Gastroesophageal sphincter (tissue), 3 donors: ENCODE measurements around the gene CD93.

Experiments used
- EP300 ChIP-seq: sonication (generic); formaldehyde crosslinking; IDR thresholded peaks from one replicate; pipeline ENCODE4 v1.6.1; 2017; ENCODE audit warnings: antibody characterized with exemption, mild to moderate bottlenecking
- POLR2A ChIP-seq, 2 donors: fragments of 450-650 bp; IDR thresholded peaks; one replicate each; pipeline ENCODE4 v1.6.1; 2017; ENCODE audit warnings: antibody characterized with exemption in 2 of 2, mild to moderate bottlenecking in 2 of 2, moderate library complexity in 1 of 2
- TF ChIP-seq, protein P1 (sequence below), 4 experiments: fragments of 200-600 bp in 2 of 4; fragments of 450-650 bp in 2 of 4; sonication (generic) in 1 of 4; IDR thresholded peaks; one replicate each; pipeline ENCODE4 v1.5.1; 2017 to 2019; ENCODE audit warnings: antibody characterized with exemption in 4 of 4, mild to moderate bottlenecking in 2 of 4, moderate library complexity in 2 of 4

- TF ChIP-seq, protein P1, sequence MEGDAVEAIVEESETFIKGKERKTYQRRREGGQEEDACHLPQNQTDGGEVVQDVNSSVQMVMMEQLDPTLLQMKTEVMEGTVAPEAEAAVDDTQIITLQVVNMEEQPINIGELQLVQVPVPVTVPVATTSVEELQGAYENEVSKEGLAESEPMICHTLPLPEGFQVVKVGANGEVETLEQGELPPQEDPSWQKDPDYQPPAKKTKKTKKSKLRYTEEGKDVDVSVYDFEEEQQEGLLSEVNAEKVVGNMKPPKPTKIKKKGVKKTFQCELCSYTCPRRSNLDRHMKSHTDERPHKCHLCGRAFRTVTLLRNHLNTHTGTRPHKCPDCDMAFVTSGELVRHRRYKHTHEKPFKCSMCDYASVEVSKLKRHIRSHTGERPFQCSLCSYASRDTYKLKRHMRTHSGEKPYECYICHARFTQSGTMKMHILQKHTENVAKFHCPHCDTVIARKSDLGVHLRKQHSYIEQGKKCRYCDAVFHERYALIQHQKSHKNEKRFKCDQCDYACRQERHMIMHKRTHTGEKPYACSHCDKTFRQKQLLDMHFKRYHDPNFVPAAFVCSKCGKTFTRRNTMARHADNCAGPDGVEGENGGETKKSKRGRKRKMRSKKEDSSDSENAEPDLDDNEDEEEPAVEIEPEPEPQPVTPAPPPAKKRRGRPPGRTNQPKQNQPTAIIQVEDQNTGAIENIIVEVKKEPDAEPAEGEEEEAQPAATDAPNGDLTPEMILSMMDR (IDR thresholded peaks at IDR 0.05), result no peak
- no peak for TF ChIP-seq POLR2A (IDR thresholded peaks at IDR 0.05)
- no peak for TF ChIP-seq EP300
Observed at GRCh38 chr20:23099791-23100719, 13.9 kb upstream of the CD93 start.
